ENCODE results near the gene ZNF43. TPM values are rescaled to one million over a fixed set of nuclear protein-coding genes. Genes with fewer than 3 reads are reported as not detected.
"Not testable (repeated sequence)": the region's sequence is repeated elsewhere in the genome, so short reads cannot be mapped to it uniquely, and the experiment has no call there.

Gene ZNF43
- total RNA-seq, 4 donors from 2014 or later, result 12.3 to 43.1 (median 26.7) TPM

DNA sequence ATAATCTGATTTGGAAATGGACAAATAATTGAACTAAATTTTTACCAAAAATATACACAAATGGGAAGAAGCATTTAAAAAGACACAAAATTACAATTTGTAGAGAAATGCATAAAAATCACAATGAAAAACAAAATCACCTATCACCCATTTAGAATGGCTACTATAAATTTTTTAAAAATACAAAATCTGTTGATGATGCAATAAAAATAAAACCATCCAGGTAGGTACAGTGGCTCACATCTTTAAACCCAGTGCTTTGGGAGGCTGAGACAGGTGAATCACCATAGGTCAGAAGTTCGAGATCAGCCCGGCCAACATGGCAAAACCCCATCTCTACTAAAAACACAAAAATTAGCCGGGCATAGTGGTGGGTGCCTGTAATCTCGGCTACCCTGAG lies 23.5 kb downstream of the ZNF43 start:
- no peak for DNase-seq
- intact Hi-C loops (cut with DNase I; ENCODE audit: low total_unique reads), result no loop called here
- Histone ChIP-seq H3K36me3 (peaks cover 0 to 3% of the 10 kb centered on the region in 2 donors), H3K27me3 (no peaks in the 10 kb centered on the region), H3K9me3 (peaks cover 4 to 64% of the 10 kb centered on the region in 2 donors), H3K4me3 (no peak overlapping the region), H3K27ac (no peak overlapping the region), H3K4me1 (no peaks in the 10 kb centered on the region)
- no peak for TF ChIP-seq POLR2A (IDR thresholded peaks at IDR 0.05)
- TF ChIP-seq, protein P1, sequence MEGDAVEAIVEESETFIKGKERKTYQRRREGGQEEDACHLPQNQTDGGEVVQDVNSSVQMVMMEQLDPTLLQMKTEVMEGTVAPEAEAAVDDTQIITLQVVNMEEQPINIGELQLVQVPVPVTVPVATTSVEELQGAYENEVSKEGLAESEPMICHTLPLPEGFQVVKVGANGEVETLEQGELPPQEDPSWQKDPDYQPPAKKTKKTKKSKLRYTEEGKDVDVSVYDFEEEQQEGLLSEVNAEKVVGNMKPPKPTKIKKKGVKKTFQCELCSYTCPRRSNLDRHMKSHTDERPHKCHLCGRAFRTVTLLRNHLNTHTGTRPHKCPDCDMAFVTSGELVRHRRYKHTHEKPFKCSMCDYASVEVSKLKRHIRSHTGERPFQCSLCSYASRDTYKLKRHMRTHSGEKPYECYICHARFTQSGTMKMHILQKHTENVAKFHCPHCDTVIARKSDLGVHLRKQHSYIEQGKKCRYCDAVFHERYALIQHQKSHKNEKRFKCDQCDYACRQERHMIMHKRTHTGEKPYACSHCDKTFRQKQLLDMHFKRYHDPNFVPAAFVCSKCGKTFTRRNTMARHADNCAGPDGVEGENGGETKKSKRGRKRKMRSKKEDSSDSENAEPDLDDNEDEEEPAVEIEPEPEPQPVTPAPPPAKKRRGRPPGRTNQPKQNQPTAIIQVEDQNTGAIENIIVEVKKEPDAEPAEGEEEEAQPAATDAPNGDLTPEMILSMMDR (IDR thresholded peaks at IDR 0.05), result no peak

DNA sequence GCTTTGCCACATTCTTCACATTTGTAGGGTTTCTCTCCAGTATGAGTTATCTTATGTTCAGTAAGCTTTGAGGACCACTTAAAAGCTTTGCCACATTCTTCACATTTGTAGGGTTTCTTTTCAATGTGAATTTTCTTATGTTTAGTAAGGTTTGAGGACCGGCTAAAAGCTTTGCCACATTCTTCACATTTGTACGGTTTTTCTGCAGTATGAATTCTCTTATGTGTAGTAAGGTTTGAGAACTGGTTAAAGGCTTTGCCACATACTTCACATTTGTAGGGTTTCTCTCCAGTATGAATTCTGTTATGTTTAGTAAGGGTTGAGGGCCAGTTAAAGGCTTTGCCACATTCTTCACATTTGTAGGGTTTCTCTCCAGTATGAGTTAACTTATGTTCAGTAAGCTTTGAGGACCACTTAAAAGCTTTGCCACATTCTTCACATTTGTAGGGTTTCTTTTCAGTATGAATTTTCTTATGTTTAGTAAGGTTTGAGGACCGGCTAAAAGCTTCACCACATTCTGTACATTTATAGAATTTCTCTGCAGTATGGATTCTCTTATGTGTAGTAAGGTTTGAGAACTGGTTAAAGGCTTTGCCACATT lies 27.5 kb downstream of the ZNF43 start:
- H3K27ac ChIP-seq; H3K36me3 ChIP-seq; H3K4me3 ChIP-seq; intact Hi-C loops (cut with DNase I; ENCODE audit: low total_unique reads); H3K27me3 ChIP-seq; H3K4me1 ChIP-seq; DNase-seq: not testable (repeated sequence)
- H3K9me3 ChIP-seq, result peaks cover 4 to 85% of the 10 kb centered on the region in 2 donors

DNA sequence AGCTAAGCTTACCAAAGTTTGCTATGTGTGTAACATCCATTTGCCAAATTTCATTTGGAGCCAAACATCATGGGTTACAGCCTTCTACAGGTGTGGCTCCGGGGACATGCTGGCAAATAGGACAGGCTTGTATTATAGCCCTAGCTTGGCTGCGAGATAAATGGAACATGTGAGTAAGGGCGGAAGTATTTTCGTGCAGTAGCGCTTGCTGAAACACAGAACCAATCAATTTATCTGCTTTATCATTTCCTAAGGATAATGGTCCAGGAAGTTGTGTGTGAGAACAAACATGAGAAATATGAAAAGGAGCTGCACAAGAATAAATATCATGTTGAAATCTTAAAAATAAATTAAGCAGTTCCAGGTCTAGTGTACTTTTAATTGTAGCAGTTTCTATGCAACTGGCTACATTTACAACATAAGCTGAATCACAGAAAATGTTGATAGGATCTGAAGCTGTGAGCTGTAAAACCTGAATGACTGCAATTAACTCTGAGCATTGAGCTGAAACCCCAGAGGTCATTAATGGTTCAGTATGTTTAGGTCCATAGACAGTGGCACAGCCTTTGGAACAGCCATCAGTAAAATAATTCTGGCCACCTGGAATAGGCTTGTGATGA lies 46.4 kb downstream of the ZNF43 start:
- H3K4me1 ChIP-seq, result no peaks in the 10 kb centered on the region
- intact Hi-C loops (cut with DNase I; ENCODE audit: low total_unique reads), result no loop called here
- TF ChIP-seq, protein P1 (IDR thresholded peaks at IDR 0.05), result no peak
- TF ChIP-seq POLR2A (IDR thresholded peaks at IDR 0.05), result no peak
- H3K36me3 ChIP-seq, result no peaks in the 10 kb centered on the region
- H3K27me3 ChIP-seq, result no peaks in the 10 kb centered on the region
- DNase-seq, result no peak
- no peaks in the 10 kb centered on the region for H3K9me3 ChIP-seq
- H3K4me3 ChIP-seq, result no peak overlapping the region
- no peak overlapping the region for H3K27ac ChIP-seq

DNA sequence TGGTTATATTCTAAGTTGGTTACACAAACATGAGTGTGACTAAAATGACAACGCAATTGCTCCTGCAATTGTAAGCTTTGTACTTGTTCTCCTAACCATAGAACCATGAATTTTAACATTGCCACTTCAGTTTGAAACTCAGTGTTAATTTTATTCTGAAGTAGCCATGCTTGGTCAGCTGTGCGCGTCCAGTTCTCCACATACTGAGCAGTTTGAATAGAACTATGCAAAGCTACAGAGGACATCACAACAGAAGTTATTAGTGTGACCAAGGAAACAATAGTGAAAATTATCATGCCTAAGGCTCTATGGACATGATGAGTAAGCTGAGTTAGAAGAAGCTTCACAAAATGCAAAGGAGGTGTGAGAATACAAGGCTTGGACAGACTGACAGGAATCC lies 49.0 kb downstream of the ZNF43 start:
- H3K27ac ChIP-seq, result no peak overlapping the region
- TF ChIP-seq POLR2A (IDR thresholded peaks at IDR 0.05), result no peak
- TF ChIP-seq, protein P1 (IDR thresholded peaks at IDR 0.05), result no peak
- no peaks in the 10 kb centered on the region for H3K4me1 ChIP-seq
- H3K9me3 ChIP-seq, result no peaks in the 10 kb centered on the region
- no peaks in the 10 kb centered on the region for H3K27me3 ChIP-seq
- intact Hi-C loops (cut with DNase I; ENCODE audit: low total_unique reads), result no loop called here
- no peaks in the 10 kb centered on the region for H3K36me3 ChIP-seq
- no peak overlapping the region for H3K4me3 ChIP-seq
- no peak for DNase-seq

DNA sequence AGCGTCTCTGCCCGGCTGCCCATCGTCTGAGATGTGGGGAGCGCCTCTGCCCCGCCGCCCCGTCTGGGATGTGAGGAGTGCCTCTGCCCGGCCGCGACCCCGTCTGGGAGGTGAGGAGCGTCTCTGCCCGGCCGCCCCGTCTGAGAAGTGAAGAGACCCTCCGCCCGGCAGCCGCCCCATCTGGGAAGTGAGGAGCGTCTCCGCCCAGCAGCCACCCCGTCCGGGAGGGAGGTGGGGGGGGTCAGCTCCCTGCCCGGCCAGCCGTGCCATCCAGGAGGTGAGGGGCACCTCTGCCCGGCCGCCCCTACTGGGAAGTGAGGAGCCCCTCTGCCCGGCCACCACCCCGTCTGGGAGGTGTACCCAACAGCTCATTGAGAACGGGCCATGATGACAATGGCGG lies 60.2 kb downstream of the ZNF43 start:
- H3K4me3 ChIP-seq; H3K27ac ChIP-seq; H3K9me3 ChIP-seq; DNase-seq; H3K4me1 ChIP-seq; H3K27me3 ChIP-seq; H3K36me3 ChIP-seq; intact Hi-C loops (cut with DNase I; ENCODE audit: low total_unique reads): not testable (repeated sequence)

DNA sequence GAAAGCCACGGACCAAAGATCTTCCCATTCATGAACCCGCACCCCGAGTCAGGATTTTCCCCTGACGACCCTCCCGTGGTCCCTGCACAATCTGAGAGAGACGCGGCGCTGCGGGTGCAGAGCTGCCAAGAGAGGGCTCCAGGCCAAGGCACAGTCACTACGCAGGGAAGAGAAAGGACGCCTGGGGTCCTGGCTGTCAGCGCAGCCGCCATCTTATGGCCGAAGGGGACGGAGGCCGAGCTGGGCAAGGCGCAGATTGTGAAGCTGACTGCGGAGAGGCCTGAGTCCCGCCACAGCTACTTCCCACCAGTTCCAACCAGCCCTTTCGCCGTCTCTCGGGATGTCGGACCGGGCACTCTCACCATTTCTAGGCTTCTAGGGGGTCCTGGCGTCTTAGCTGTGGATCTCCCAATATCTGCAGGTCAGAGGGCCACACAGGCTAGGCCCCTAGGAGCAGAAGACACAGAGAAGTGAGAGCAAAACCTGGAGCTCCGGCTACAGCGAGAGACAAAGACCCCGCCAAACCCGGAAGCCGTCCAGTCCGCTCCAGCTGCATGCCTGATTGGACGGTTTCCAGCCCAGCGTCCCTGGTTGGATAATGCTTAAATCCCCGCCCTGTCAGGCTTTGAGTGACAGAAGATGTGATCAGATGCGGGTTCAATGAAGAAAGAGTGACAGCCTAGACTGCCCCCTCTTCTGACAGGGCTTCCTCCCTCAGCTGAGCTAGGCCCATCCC lies 68.7 kb downstream of the ZNF43 start, which contains the start of gene ZNF100:
Gene ZNF100 (minus strand): TSS at position 515 of the 736 bp plus-strand sequence. CDS start 150 bp downstream, at position 365.
- DNase-seq, result peak; percentile 87 to 91
- intact Hi-C loops (cut with DNase I; ENCODE audit: low total_unique reads), result no loop called here
- H3K4me1 ChIP-seq, result peaks cover 0 to 4% of the 10 kb centered on the region in 2 donors
- TF ChIP-seq, protein P1 (IDR thresholded peaks at IDR 0.05), result no peak
- peak in 1 of 2 donors; percentile 40 for TF ChIP-seq POLR2A (IDR thresholded peaks at IDR 0.05)
- H3K4me3 ChIP-seq, result peak within 1 kb of the TSS; percentile 69 to 97
- no peaks in the 10 kb centered on the region for H3K27me3 ChIP-seq
- no peaks in the 10 kb centered on the region for H3K9me3 ChIP-seq
- H3K36me3 ChIP-seq, result no peaks in the 10 kb centered on the region
- H3K27ac ChIP-seq, result peak within 1 kb of the TSS; percentile 82 to 90

DNA sequence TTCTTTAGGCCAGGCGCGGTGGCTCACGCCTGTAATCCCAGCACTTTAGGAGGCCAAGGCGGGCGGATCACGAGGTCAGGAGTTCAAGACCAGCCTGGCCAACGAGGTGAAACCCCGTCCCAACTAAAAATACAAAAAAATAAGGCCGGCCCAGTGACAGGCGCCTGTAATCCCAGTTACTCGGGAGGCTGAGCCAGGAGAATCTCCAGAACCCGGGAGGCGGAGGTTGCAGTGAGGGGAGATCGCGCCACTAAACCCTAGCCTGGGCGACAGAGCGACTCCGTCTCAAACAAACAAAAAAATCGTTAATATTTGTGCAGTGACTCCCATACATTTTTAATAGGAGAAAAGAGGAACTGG lies 69.3 kb downstream of the ZNF43 start:
- DNase-seq; H3K27me3 ChIP-seq; intact Hi-C loops (cut with DNase I; ENCODE audit: low total_unique reads); H3K9me3 ChIP-seq; H3K4me1 ChIP-seq; H3K36me3 ChIP-seq: not testable (repeated sequence)
- H3K27ac ChIP-seq, result peak overlapping the region; percentile 82 to 90
- H3K4me3 ChIP-seq, result peak overlapping the region; percentile 69 to 97

Data from uterus (tissue), 4 donors.